Fibroblast of peridontal ligament (primary cell): ENCODE results near the gene GREM2.

Experiments used
- DNase-seq: peaks from one replicate; pipeline ENCODE4 v3.0.0-alpha.2; 2010; ENCODE audit errors: extremely low read depth

Gene GREM2

GRCh38 chr1:240611619-240612480 is at the start of gene GREM2:
Gene GREM2 (minus strand): TSS chr1:240612155. CDS start chr1:240493475, 118,680 bp downstream.
- DNase-seq: peak; percentile 99

GRCh38 chr1:240658312-240658960 is 46.5 kb upstream of the GREM2 start:
- peak; percentile 89 for DNase-seq

- DNase-seq: no peak
These were observed 44.6 kb upstream of the GREM2 start for GRCh38 chr1:240656531-240656930.

- DNase-seq: no peak
These were observed 41.0 kb upstream of the GREM2 start for GRCh38 chr1:240652961-240653409.

GRCh38 chr1:240652549-240652948 is 40.6 kb upstream of the GREM2 start:
- no peak for DNase-seq

GRCh38 chr1:240650877-240651276 is 38.9 kb upstream of the GREM2 start:
- DNase-seq: no peak

- DNase-seq: no peak
These were observed 38.1 kb upstream of the GREM2 start for GRCh38 chr1:240649733-240650721.

- peak; percentile 22 for DNase-seq
These were observed 34.8 kb upstream of the GREM2 start for GRCh38 chr1:240646571-240647240.

- DNase-seq: no peak
These were observed 32.8 kb upstream of the GREM2 start for GRCh38 chr1:240644732-240645131.

- peak; percentile 19 for DNase-seq
These were observed 23.7 kb upstream of the GREM2 start for GRCh38 chr1:240635466-240636256.

- DNase-seq: no peak
These were observed 18.5 kb upstream of the GREM2 start for GRCh38 chr1:240630409-240630808.

- no peak for DNase-seq
These were observed 9.3 kb upstream of the GREM2 start for GRCh38 chr1:240621249-240621648.

GRCh38 chr1:240619906-240620621 is 8.1 kb upstream of the GREM2 start:
- no peak for DNase-seq

GRCh38 chr1:240619357-240619756 is 7.4 kb upstream of the GREM2 start:
- DNase-seq: no peak

- no peak for DNase-seq
These were observed 7.0 kb upstream of the GREM2 start for GRCh38 chr1:240618946-240619345.

GRCh38 chr1:240616018-240616417 is 4.1 kb upstream of the GREM2 start:
- no peak for DNase-seq

- peak; percentile 40 for DNase-seq
These were observed 1.6 kb upstream of the GREM2 start for GRCh38 chr1:240613356-240614142.

- DNase-seq: no peak
These were observed 856 bp upstream of the GREM2 start for GRCh38 chr1:240612811-240613210.

- no peak for DNase-seq
These were observed 732 bp downstream of the GREM2 start for GRCh38 chr1:240611228-240611618.
